LNCAP (cell line): ENCODE data around the gene ZNF644.

Experiments
- CTCF ChIP-seq: fragments of 450-650 bp; IDR thresholded peaks from 2 replicates; pipeline ENCODE4 v1.5.1; 2017; ENCODE audit warnings: mild to moderate bottlenecking

The ZNF644 gene

GRCh38 chr1:90990779-90991178 is 31.1 kb downstream of the ZNF644 start:
- TF ChIP-seq CTCF = no peak

GRCh38 chr1:90989990-90990389 is 31.8 kb downstream of the ZNF644 start:
- TF ChIP-seq CTCF = no peak

- no peak for TF ChIP-seq CTCF
Measured at GRCh38 chr1:90989302-90989701, 32.5 kb downstream of the ZNF644 start.

- no peak for TF ChIP-seq CTCF
Measured at GRCh38 chr1:90987841-90988240, 34.0 kb downstream of the ZNF644 start.

GRCh38 chr1:90986953-90987352 is 34.9 kb downstream of the ZNF644 start:
- no peak for TF ChIP-seq CTCF

- no peak for TF ChIP-seq CTCF
Measured at GRCh38 chr1:90977522-90977921, 44.3 kb downstream of the ZNF644 start.

GRCh38 chr1:90973897-90974798 is 47.7 kb downstream of the ZNF644 start:
- no peak for TF ChIP-seq CTCF
